ENCODE data around the gene MAST4.

Gene MAST4

DNA sequence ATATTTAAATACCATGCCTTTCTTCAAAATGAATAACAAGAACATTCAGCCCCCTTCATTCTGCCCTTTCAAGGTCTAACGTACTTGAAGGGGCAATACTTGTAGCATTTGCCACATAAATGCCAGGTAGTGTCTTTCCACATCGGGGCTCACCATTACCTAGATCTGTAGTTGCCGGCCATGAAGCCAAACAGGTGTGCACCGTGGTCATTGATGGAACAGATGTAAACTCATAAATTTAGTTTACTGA is 407.4 kb downstream of the MAST4 start:
- no peak for DNase-seq

DNA sequence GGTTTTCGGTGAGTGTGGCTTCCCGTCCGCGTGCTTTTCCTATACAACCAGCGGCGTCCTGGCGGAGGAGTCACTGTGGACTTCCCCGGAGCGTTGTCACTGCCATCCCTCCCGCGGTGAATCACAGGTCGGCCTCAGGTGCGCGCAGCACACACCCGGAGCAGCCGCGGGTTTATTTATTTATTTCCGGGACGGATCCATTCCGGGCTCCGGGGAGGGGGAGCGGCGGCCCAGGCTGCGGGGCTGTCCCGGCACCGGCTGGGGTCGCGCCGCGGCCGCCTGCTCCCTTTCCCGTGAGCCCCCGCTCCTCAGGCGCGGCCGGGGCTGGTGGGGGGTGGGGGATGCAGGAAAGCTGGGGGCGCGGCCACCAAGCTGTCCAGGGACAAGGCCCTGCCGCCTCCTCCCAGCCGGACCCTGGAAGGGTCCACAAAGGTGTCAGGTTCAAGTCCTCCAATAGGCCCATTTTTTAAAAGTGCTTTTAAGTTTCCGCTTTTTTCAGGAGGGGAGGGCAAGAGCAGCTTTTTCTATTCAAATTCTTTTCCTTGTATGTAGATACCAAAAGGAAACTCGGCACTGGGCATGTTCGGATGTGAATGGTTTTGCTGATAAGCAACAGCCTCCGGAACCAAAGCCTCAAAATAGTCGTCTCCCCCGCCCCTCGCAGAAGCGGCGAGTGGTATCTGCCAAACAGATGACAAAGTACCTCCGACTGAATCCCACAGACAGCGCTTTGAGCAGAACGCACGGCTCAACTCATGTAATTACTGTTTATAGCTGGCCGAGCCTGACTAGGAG is 407.9 kb downstream of the MAST4 start:
- peak; percentile 89 for DNase-seq

GRCh38 chr5:67004730-67005350 is 408.6 kb downstream of the MAST4 start:
- no peak for DNase-seq

DNA sequence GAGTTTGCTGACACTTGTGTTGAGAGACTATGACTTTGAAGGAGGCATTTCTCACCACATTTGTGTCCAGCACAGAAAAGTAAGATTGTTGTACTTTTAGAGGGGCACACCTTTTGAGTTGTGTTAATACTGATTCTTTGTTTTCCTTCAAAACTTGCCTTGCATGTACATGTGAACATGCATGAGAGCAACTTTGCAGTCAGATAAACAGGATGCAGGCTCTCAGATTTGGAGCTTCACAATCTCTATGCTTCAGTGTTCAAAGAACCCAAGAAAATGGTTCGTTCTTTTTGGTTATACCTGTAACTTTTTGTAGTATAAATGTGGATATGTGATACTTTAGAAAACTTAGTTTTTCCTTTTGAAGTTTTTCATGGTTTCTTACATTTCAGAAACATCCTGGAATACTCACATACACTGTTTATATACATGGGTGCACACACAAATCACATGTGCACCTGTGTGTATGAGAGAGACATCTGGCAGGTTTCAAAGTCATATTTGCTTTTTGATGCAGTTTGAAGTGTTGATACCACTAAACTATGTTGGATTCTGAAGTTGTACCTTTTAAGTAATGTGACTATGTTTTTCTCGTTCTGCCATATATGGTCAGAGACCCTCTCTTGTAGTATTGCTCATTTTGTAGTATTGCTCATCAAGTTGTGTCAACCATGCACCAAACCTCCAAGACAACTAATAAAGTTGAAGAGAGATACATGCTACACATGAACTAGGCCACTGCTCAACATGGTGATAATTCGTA is 409.7 kb downstream of the MAST4 start:
- no peak for DNase-seq

GRCh38 chr5:67006500-67006848 is 410.3 kb downstream of the MAST4 start:
- no peak for DNase-seq

GRCh38 chr5:67009028-67009427 is 412.8 kb downstream of the MAST4 start:
- no peak for DNase-seq

- no peak for DNase-seq
These were observed 414.7 kb downstream of the MAST4 start for GRCh38 chr5:67010684-67011409.

DNA sequence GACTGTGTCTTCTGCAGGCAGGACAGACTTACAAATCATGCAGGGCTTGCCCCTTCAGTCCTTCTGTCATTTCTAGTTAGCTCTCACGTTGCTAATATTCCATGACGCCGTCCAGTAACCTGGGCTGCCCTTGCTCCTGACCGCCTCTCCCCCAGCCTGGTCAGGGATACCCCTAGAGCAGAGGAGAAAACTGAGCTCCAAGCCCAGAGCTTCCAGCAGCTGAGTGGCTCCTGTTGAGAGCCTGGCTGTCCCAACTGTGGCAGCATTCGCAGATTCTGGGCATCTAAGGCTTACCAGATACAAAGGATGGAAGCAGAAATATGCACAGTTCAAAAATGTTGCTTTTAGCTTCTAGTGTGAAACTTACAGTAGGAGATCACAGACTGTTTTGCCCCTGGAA is 415.2 kb downstream of the MAST4 start:
- DNase-seq, result no peak

DNA sequence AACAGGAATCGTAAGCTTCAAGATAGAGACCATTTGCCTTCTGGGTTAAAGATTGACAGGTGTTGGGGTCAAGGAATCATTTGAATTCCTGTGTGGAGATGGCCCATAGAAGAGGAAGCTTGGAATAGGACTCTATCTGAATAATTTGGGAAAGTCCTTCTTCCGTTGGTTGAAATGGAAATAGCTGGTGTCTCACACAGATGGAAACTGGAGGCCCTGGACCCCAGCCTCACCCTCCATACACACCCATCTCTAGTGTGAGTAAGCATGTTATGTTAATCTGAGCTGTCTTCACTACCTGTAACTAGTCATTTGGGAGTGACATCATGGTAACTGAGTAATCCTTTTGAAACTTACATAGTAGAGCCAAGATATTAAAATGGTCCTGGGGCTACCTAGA is 416.0 kb downstream of the MAST4 start:
- no peak for DNase-seq

DNA sequence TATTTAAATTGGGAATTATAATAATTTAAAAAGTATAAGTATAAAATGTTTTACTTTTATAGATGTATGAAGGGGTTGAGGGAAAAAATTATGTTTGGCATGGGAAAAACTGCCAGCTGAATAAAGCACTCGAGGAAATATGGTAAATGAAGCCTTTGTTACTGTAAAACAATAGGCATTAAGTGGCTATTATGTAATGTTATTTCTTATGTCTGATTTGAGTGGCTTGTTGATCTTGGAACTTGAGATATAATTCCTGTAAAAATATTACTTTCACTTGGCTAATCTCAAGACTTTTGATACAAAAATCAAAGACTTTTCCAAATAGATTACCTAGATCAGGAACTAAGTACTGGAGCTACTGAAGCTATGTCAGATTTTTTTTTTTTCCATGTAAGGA is 417.5 kb downstream of the MAST4 start:
- DNase-seq, result no peak

DNA sequence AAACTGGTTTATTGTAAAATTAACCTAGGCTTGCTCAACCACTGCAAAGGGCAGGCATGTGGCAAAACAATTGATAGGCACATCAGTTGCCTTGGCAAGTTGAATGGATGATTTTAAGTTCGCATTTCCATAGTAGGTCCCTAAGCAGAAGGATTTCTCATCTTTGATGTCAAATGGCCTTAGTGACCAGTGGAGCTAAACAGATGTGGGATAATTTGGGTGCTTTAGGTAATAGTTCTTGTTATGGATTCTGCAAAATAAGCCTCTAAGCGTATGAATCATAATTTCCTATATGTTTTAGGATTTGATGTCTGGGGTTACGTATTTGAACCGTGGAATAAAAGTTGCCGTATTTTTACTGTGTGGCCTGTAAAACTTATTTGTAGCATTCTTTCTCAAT is 418.0 kb downstream of the MAST4 start:
- DNase-seq, result no peak

GRCh38 chr5:67014957-67015400 is 418.8 kb downstream of the MAST4 start:
- DNase-seq, result no peak

DNA sequence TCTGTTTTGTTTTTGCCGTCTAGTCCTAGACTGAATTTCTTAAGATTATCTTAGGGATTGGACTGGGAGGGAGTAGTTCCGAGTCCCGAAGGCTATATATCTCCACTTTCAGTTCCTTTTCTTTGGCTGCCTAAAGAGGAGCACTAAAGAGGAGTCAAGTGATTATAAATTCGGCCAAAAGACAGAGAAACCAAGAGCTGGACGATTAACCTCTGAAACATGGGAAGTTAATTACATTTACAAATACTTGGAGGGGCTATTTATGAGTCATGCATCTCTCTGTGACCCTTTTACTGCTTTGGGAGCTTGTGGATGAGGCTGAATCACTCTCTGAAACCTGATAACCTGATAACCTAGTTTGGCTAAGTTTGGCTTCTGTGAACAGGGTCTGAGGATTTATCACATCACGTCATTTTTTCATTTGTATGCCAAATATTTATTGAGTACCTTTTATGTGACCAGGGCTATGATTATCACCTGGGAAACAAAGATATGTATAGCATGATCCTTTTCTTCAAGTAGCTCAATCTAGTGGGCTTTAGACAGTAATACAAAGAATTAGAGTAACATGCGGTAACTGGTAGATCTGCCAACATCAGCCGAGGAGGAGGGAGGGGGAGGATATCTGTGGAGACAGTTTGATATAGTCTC is 419.5 kb downstream of the MAST4 start:
- no peak for DNase-seq

GRCh38 chr5:67019065-67019845 is 423.1 kb downstream of the MAST4 start:
- no peak for DNase-seq

DNA sequence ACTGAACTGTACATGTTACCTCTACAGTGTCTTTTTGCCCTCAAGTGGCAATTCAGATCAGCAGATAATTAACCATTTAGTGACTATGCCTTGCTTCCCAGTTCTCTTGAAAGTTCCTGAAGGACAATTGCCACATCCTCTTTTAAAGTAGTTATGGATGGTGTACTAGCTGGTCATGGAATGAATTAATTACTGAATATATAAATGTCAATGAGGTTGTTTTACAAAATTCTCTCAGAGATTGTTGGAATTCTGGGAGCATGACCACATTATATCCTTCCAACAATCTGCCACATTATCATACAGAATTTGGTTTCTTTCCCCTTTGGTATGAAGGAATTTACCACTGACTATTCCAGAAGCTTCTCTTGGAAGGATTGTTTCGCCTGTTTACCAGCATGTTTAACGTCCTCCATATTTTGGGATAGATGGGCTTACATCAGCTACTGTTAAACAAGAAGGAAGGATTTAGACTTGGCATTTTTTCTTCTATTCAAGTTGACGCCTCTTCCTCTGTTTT is 424.0 kb downstream of the MAST4 start:
- DNase-seq, result no peak

DNA sequence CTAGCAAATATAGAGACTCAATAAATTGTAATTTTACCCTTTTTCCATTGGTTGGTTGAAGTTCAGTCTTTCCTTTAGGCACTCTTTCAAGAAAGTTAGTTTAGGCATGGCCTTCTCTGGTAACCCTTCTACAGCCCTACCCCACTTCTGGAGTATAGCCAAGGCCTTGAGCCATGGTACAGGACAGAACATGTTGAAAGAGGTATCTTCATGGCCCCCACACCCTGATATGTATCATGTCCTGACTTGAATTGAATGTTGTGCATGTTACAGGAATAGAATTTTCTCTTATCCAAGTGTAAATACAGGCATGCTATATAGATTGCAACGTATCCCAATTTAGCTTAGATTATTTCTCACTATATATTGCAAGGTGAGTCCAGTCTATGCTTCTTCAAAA is 424.8 kb downstream of the MAST4 start:
- DNase-seq, result no peak

DNA sequence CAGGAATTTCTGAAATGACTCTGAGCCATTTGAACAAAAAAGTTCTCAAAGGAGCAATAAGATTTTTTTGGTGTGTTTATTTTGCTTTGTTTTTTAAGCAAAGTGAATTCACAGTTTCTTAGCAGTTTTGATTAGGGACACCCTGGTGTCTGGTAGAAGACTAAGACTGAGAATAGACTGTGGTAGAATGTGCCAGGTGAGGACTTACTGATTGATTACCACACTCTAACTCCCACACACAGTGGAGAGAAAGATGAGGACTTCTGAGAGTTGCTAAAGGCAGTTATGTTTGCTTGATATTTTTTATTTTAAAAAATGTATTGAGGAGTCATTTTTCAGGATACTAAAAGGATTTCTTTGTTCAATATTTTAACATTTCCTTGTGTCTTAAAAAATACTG is 425.3 kb downstream of the MAST4 start:
- no peak for DNase-seq

DNA sequence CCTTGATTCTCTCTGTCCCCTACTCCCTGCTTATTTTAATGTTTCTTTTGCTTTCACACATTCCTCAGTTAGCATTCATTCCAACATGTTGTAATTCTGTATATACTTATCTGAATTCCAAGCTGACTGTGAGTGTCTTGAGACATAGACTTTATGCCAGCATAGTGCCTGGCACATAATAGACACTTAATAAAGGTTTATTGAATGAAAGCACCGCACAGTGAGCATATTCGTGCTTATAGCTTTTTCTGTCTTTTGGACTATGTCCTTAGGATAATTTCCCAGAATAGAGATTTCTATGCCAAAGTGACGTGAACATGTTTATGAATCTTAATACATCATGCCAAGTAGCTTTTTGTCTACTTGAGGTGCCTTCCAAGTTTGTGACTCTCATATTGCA is 425.8 kb downstream of the MAST4 start:
- DNase-seq, result no peak

DNA sequence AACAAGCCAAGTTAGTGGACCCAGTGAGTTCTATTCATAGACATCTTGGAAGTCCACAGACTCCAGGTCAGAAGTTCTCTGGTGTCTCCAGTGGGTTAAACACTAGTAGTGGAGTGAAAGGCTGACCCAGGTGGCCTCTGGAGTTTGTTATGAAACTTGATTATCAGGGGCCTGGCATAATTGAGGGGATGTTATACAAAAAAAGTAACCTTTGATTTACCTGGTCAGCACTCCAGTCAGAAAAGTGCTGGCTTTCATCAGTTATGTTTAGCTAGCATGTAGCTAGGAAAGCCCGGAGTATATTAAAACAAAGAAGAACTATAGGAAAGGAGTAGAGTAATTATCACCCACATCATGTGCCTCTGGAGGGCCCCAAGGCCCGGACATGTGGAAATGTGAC is 429.3 kb downstream of the MAST4 start:
- no peak for DNase-seq

- DNase-seq, result no peak
These were observed 430.1 kb downstream of the MAST4 start for GRCh38 chr5:67026278-67026677.

GRCh38 chr5:67027171-67027570 is 431.0 kb downstream of the MAST4 start:
- DNase-seq, result no peak

- no peak for DNase-seq
These were observed 432.2 kb downstream of the MAST4 start for GRCh38 chr5:67028371-67028770.
